ENCODE data around the gene KLHL28.

GRCh38 chr14:44988694-44989093, 26.9 kb upstream of the KLHL28 start:
- TF ChIP-seq, protein P1, sequence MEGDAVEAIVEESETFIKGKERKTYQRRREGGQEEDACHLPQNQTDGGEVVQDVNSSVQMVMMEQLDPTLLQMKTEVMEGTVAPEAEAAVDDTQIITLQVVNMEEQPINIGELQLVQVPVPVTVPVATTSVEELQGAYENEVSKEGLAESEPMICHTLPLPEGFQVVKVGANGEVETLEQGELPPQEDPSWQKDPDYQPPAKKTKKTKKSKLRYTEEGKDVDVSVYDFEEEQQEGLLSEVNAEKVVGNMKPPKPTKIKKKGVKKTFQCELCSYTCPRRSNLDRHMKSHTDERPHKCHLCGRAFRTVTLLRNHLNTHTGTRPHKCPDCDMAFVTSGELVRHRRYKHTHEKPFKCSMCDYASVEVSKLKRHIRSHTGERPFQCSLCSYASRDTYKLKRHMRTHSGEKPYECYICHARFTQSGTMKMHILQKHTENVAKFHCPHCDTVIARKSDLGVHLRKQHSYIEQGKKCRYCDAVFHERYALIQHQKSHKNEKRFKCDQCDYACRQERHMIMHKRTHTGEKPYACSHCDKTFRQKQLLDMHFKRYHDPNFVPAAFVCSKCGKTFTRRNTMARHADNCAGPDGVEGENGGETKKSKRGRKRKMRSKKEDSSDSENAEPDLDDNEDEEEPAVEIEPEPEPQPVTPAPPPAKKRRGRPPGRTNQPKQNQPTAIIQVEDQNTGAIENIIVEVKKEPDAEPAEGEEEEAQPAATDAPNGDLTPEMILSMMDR (IDR thresholded peaks at IDR 0.05) = no peak
- no peak for TF ChIP-seq POLR2A (IDR thresholded peaks at IDR 0.05)

Measured in heart left ventricle (tissue), 13 donors.